GM19240 (cell line): ENCODE data around the gene PLA2G6.

Source experiments
- DNase-seq: peaks from one replicate; pipeline ENCODE4 v3.0.0; 2011; ENCODE audit warnings: low spot score; ENCODE audit not compliant: insufficient read length

Gene PLA2G6

DNA sequence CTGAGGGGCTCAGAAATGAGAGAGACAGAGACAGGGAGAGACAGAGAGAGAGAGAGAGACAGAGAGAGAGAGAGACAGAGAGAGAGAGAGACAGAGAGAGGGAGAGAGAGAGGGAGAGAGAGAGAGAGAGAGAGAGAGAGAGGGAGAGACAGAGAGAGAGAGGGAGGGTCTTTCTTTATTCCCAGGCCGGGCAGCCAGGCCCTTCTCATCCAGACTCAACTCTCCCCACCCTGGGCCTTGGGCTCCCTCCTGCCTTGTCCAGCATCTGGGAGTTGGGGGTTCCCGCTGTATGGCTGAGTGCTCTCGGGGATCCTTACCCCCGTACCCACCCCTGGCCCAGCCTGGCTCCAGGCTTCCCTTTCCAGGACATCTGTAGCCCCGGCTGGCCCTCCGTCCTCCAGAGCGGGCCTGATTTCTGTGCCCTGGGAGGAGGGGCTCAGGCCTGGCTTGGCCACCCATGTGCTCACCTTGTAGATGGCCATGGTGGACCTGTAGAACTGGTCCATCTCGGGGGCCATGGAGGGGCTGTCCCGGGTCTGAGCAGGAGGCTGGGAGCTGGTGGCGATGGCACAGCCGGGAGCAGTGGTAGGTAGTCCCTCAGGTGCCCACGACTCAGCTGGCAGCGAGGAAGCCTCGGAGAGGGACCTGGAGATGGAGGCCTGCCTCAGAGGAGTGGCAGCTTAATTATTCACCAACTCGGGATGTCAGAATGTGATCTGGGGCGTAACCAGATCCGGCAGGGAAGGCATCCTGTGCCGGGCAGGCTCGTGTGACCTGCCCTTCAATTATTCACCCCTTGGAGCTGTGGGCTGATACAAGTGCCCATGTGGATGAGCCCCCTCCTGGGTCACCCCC is 71.4 kb downstream of the PLA2G6 start, which contains the start of gene BAIAP2L2:
BAIAP2L2 (minus strand) TSS at position 677 of the 855 bp plus-strand sequence; CDS start at position 518, 159 bp downstream.
- no peak for DNase-seq

DNA sequence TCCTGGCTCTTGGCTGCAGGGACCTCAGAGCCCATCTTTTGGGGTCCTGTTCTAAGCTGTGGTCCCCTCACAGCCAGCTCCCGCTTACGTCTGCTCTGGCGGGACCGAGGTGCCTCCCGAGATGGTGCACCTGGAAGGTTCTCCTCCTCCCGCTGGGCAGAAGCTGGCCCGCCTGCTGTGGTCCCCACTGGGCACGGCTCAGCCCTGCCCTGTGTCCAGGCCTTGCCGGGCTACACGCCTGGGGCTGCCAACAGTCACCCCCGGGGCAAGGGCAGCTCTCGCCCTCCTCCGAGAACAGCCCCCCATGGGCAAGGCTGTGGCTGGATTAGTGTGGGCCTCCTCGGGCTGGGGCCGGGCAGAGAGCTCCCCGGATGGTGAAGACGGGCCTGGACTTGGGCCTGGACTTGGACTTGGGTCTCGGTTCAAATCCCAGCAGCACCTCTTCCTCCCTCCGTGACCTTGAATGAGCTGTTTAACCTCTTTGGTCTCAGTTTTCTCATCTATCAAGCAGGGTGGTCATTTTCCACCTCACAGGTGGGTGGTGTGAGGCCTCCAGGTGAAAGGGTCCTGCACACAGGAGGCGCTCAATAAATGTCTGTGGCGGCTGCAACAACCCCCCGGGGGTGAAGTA is 72.1 kb downstream of the PLA2G6 start:
- DNase-seq, result no peak

- DNase-seq, result no peak
Observed at GRCh38 chr22:38108561-38109319, 72.9 kb downstream of the PLA2G6 start.

DNA sequence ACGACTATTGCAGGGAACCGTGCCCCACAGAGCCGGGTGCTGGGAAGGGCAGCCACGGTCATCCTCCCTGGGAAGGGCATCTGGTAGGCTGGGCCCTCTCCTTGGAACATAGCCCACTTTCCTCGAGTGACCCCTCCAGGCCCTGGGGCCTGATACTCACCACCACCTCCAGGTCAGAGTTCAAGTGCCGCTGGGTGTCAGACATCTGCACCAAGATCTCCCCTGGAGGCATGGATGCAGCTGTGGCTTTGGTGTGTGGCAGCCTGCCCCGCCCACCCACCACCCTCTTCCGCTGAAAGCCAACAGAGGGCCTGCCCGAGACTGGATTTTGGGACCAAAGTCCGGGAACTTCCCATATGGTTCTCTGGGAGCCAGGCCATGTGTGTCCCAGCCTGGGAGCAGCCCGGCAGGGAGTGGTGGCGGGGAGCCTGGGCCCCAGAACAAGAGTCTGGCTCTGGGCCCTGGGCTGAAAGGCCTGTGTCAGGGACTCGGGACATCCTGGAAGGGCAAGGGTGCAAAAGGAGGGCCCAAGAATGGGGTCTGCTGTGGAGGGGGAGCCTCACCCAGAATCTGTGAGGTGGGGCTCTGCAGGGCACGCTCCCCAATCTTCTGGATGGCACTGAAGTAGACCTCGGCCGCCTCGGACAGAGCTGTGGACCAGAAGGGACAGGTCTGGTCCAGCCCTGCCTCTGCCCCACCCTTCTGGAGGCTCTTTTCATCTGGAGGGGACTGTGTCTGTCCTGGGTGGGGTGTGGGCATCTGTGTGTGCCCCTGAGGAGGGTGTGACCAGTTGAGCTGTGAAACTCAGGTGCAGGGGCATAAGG is 73.7 kb downstream of the PLA2G6 start:
- DNase-seq, result no peak

DNA sequence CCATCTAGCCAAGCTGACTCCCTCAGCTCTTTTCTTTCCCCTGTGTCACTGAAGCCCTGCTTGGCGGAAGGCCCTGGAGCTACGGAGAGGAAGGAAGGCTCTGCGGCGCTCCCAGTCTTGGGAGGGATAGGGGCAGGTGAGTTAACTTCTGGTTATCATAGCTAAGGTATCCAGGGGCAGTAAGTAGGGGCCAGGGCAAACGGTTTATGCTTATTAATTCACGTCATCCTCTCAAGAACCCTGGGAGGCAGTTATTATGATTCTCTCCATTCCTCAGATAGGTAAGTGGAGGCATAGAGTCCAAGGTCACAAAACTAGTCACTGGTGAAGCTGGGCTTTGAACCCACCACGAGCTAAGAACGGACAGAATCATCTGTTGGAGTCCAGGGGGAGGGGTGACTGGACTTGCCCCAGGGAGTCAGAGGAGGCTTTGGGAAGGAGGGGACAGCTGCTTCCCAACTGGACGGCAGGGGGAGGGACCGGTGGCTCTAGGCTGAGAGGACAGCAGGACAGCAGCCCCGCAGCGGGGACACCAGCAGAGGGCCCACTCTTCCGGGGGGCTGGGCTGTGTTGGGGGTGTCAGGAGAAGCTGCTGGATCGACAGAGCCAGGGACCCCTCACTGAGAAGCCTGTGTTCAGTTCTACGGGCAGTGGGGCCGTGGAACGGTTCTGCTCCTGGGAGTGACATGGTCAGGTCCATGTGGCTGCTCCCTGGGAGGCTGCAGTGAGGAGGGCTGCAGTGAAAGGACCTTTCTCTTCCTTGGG is 74.6 kb downstream of the PLA2G6 start:
- DNase-seq, result no peak

- no peak for DNase-seq
Observed at GRCh38 chr22:38104084-38104483, 77.5 kb downstream of the PLA2G6 start.

- DNase-seq, result no peak
Observed at GRCh38 chr22:38103641-38104040, 78.0 kb downstream of the PLA2G6 start.

GRCh38 chr22:38098410-38099249 is 83.0 kb downstream of the PLA2G6 start:
- no peak for DNase-seq

GRCh38 chr22:38097557-38098409 is 83.8 kb downstream of the PLA2G6 start:
- DNase-seq, result no peak

DNA sequence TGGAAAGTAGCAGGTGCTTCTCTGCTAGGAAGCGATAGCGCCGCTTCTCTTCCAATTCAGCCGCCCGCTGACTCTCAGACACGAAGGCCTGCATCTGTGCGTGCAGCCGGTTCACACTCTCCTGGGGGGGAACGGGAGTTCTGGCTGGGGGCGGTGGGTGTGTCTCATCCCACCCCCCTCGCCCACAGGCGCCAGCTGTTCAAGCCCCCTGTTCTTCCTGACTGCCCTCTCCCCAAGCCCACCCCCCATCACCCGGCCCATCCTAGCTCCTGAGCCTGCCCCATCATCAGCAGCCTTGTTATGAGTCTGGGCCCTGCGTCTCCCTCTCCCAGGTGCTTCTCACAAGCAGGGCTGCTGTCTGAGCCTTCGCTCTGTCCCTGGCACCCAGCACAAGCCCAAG is 84.6 kb downstream of the PLA2G6 start:
- no peak for DNase-seq

- no peak for DNase-seq
Observed at GRCh38 chr22:38089474-38089851, 92.2 kb downstream of the PLA2G6 start.

DNA sequence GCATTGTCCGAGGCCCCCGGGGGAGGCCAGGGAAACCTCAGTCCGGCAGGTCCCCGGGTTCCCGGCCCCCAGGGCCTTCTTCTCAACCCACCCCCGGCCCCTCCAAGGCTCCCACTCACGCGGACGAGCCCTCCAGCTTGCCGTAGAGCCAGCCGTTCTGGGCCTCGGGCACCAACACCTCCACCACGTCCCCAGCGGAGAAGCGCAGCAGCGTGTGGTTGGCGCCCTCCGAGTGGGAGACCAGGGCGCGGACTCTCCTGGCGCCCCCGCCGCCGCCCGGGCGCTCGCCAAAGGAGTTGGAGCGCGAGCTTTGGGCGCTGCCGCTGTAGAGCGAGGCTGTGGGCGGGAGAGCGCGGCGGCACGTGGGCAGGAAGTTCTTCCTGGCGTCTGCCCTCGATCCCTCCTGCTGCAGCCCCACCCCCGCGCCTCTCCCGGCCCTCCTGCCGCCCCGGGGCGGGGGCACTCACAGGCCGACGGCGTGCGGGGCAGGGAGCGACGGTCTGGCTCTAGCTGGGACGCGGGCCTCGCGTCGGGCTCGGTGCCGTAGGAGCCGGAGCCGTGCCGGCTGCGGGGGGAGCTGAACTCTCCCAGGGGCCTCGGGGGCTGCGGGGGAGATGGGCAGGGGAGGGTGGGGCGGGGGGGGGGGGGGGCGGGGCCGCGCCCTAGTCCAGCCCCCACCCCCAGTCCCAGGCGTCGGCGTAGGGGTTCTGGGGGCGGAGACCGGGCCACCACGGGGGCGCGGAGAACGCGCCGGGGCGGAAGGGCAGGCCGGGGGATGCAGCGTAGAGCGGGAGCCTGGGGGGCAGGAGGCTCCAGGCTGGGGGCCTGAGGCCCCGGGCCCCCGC is 92.8 kb downstream of the PLA2G6 start:
- no peak for DNase-seq

- no peak for DNase-seq
Observed at GRCh38 chr22:38087855-38088254, 93.8 kb downstream of the PLA2G6 start.

- DNase-seq, result no peak
Observed at GRCh38 chr22:38086942-38087341, 94.7 kb downstream of the PLA2G6 start.

DNA sequence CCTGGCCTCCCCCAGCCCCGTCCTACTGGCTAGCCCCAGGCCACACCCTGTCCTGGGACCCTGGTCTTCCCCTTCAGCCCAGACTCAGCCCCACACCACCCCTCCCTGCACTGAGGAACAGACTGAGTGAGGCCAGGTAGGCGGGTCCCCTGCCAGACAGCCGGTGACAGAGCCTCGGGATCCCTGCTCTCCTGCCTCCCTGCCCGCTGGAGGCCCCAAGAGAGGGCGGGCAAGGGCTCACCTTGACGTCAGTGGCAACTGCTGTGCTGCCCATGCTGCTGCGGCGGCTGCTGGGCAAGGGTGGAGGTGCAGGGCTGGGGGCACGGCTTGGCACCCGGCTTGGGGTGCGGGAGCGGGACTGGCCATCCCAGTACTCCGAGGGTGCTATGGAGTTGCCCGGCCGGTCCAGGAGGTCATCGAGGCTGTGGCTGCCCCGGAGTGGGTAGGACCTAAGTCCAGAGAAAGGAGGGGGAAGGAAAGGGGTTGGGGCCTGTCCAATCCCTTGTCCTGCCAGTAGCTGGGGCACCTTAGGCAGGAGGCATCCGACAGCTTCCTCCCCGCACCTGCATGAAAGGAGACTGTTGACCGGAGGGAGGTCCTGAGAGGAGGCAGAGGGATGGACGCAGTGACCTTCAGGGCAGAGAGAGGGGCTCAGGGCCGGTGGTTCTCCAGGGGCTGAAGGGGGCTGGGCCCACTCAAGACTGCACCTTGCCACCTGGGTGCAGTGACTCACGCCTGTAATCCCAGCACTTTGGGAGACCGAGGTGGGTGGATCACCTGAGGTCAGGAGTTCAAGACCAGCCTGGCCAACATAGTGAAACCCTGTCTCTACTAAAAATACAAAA is 95.4 kb downstream of the PLA2G6 start:
- DNase-seq, result no peak

- DNase-seq, result no peak
Observed at GRCh38 chr22:38085501-38085900, 96.1 kb downstream of the PLA2G6 start.

- DNase-seq, result no peak
Observed at GRCh38 chr22:38085056-38085455, 96.6 kb downstream of the PLA2G6 start.
